IMR-90 (cell line): ENCODE measurements around the gene CDH13. TPM values are rescaled to one million over a fixed set of nuclear protein-coding genes. Genes with fewer than 3 reads are reported as not detected.

Experiments used
- ATAC-seq: fragments of 200-7000 bp; cut with Tn5 transposase; 2 replicates; pipeline ENCODE4 v1.9.1; 2020; ENCODE audit warnings: low read depth, mild to moderate bottlenecking, moderate library complexity
- BruUV-seq: library from RNA; stranded (reverse); fragments of 400-500 nt; replicated peaks from 2 replicates; lab custom pipeline; 2021; lab: Mats Ljungman, UMichigan
- CTCF ChIA-PET: fragments of 300-600 bp; formaldehyde crosslinking; extraction: SDS; loops from one replicate; lab custom pipeline; 2021; ENCODE audit warnings: antibody characterized with exemption; lab: Yijun Ruan, JAX
- POLR2A ChIA-PET: fragments of 300-600 bp; sonication (Branson Sonifier 250); formaldehyde crosslinking; loops from one replicate; lab custom pipeline; 2022; ENCODE audit warnings: antibody characterized with exemption; ENCODE audit not compliant: unreplicated experiment; lab: Charles Lee
- DNase-seq: peaks from one replicate; pipeline ENCODE4 v3.0.0; 2013
- H2AFZ ChIP-seq: replicated peaks from 2 replicates; pipeline ENCODE3; 2013; ENCODE audit warnings: low read length, mild to moderate bottlenecking; ENCODE audit not compliant: poor library complexity
- H2AK5ac ChIP-seq: 2 replicates; pipeline ENCODE4 v1.6.1; 2013; ENCODE audit warnings: low read depth, low read length, inconsistent platforms
- H2AK9ac ChIP-seq: replicated peaks from 2 replicates; pipeline ENCODE3; 2013; ENCODE audit warnings: mild to moderate bottlenecking, low read depth, low read length, moderate library complexity; ENCODE audit not compliant: poor library complexity
- H2BK120ac ChIP-seq: 2 replicates; pipeline ENCODE4 v1.6.1; 2013; ENCODE audit warnings: low read depth, low read length, inconsistent platforms
- H2BK15ac ChIP-seq: 3 replicates; pipeline ENCODE4 v1.6.1; 2013; ENCODE audit warnings: low read depth, low read length, inconsistent platforms
- H2BK20ac ChIP-seq: 2 replicates; pipeline ENCODE4 v1.6.1; 2013; ENCODE audit warnings: low read depth, mild to moderate bottlenecking, inconsistent platforms, low read length, moderate library complexity
- H2BK5ac ChIP-seq: 2 replicates; pipeline ENCODE4 v1.6.1; 2013; ENCODE audit warnings: mild to moderate bottlenecking, low read depth, low read length, inconsistent platforms; ENCODE audit not compliant: poor library complexity, severe bottlenecking
- H3K14ac ChIP-seq: replicated peaks from 2 replicates; pipeline ENCODE4 v1.6.1; 2013; ENCODE audit warnings: low read depth, low read length, inconsistent platforms
- H3K18ac ChIP-seq: 2 replicates; pipeline ENCODE4 v1.6.1; 2013; ENCODE audit warnings: low read depth, low read length, control low read depth
- H3K23ac ChIP-seq: 2 replicates; pipeline ENCODE4 v1.6.1; 2013; ENCODE audit warnings: low read depth, low read length, inconsistent platforms
- H3K27ac ChIP-seq: 2 replicates; pipeline ENCODE4 v1.5.1; 2013; ENCODE audit warnings: mild to moderate bottlenecking, control low read depth, low read length; ENCODE audit not compliant: insufficient read depth
- H3K27me3 ChIP-seq: 2 replicates; pipeline ENCODE4 v1.6.1; 2013; ENCODE audit warnings: low read length; ENCODE audit not compliant: control insufficient read depth, insufficient read depth
- H3K36me3 ChIP-seq: 2 replicates; pipeline ENCODE4 v1.6.1; 2013; ENCODE audit warnings: low read length, mixed read lengths; ENCODE audit not compliant: control insufficient read depth, insufficient read depth
- H3K4ac ChIP-seq: 2 replicates; pipeline ENCODE4 v1.6.1; 2013; ENCODE audit warnings: low read depth, low read length, inconsistent platforms
- H3K4me1 ChIP-seq: 2 replicates; pipeline ENCODE4 v1.6.1; 2013; ENCODE audit warnings: low read length, mixed read lengths; ENCODE audit not compliant: control insufficient read depth, insufficient read depth
- H3K4me2 ChIP-seq: 2 replicates; pipeline ENCODE4 v1.6.1; 2013; ENCODE audit warnings: low read depth, mild to moderate bottlenecking, control low read depth, low read length, moderate library complexity
- H3K4me3 ChIP-seq: 2 replicates; pipeline ENCODE4 v1.5.1; 2013; ENCODE audit warnings: low read depth, mild to moderate bottlenecking, control low read depth, low read length, moderate library complexity; ENCODE audit not compliant: insufficient read depth
- H3K56ac ChIP-seq: 2 replicates; pipeline ENCODE4 v1.6.1; 2013; ENCODE audit warnings: low read length, inconsistent platforms; ENCODE audit not compliant: insufficient read depth; ENCODE audit errors: extremely low read depth
- H3K79me1 ChIP-seq, 2 experiments: 2 replicates each; pipeline ENCODE4 v1.6.1; 2013; ENCODE audit warnings: low read length in 2 of 2, inconsistent platforms in 1 of 2, low read depth in 1 of 2
- H3K9ac ChIP-seq: 2 replicates; pipeline ENCODE4 v1.6.1; 2013; ENCODE audit warnings: low read depth, low read length, control low read depth
- H3K9me1 ChIP-seq: 2 replicates; pipeline ENCODE4 v1.6.1; 2013; ENCODE audit warnings: low read length, inconsistent platforms; ENCODE audit not compliant: insufficient read depth
- H3K9me3 ChIP-seq: 2 replicates; pipeline ENCODE4 v1.6.1; 2013; ENCODE audit warnings: low read length; ENCODE audit not compliant: control insufficient read depth, insufficient read depth
- H4K20me1 ChIP-seq: 2 replicates; pipeline ENCODE4 v1.6.1; 2013; ENCODE audit warnings: low read length, inconsistent platforms; ENCODE audit not compliant: insufficient read depth
- H4K5ac ChIP-seq: 2 replicates; pipeline ENCODE4 v1.6.1; 2013; ENCODE audit warnings: mild to moderate bottlenecking, low read depth, low read length, control low read depth
- H4K8ac ChIP-seq, 2 experiments: 2 replicates each; pipeline ENCODE4 v1.6.1; 2013; ENCODE audit warnings: low read depth in 2 of 2, low read length in 2 of 2, control low read depth in 1 of 2, inconsistent platforms in 1 of 2
- H4K91ac ChIP-seq: 2 replicates; pipeline ENCODE4 v1.6.1; 2013; ENCODE audit warnings: low read depth, low read length, inconsistent platforms; ENCODE audit not compliant: insufficient read depth
- BHLHE40 ChIP-seq: fragments of 150-350 bp; IDR thresholded peaks from 2 replicates; pipeline ENCODE4 v1.6.1; 2016; ENCODE audit warnings: mild to moderate bottlenecking, low read depth, low read length
- CEBPB ChIP-seq: IDR thresholded peaks from 2 replicates; pipeline ENCODE4 v1.6.1; 2012; ENCODE audit warnings: low read depth, low read length, improper control_type of control experiment
- CHD1 ChIP-seq: IDR thresholded peaks from 2 replicates; pipeline ENCODE4 v1.6.1; 2012; ENCODE audit warnings: low read depth, low read length, improper control_type of control experiment
- ELK1 ChIP-seq: fragments of 150-350 bp; IDR thresholded peaks from 2 replicates; pipeline ENCODE4 v1.6.1; 2016; ENCODE audit warnings: low read depth, mild to moderate bottlenecking, low read length, moderate library complexity, borderline replicate concordance
- FOS ChIP-seq: fragments of 150-350 bp; IDR thresholded peaks from 2 replicates; pipeline ENCODE4 v1.6.1; 2016; ENCODE audit warnings: low read depth, low read length
- MAFK ChIP-seq: IDR thresholded peaks from 2 replicates; pipeline ENCODE4 v1.6.1; 2012; ENCODE audit warnings: low read depth, low read length, improper control_type of control experiment
- MAZ ChIP-seq: IDR thresholded peaks from 2 replicates; pipeline ENCODE4 v1.6.1; 2012; ENCODE audit warnings: low read depth, mild to moderate bottlenecking, low read length, improper control_type of control experiment, moderate library complexity, borderline replicate concordance
- RAD21 ChIP-seq: IDR thresholded peaks from 2 replicates; pipeline ENCODE4 v1.6.1; 2012; ENCODE audit warnings: low read length, improper control_type of control experiment
- RFX5 ChIP-seq: IDR thresholded peaks from 2 replicates; pipeline ENCODE4 v1.8.0; 2012; ENCODE audit warnings: low read depth, mild to moderate bottlenecking, low read length, moderate library complexity
- SMC3 ChIP-seq: fragments of 150-350 bp; IDR thresholded peaks from 2 replicates; pipeline ENCODE4 v1.6.1; 2016; ENCODE audit warnings: low read depth, mild to moderate bottlenecking, antibody characterized with exemption, low read length, moderate library complexity
- WGBS, 2 experiments: methylation state at CpG; one replicate each; pipeline versions ENCODE4 v1.1.5 to v1.1.7; 2013; ENCODE audit warnings: missing lambda C conversion rate in 2 of 2; ENCODE audit not compliant: insufficient read length in 1 of 2; ENCODE audit errors: extremely low coverage in 2 of 2; 5-methylcytosine and 5-hydroxymethylcytosine counted together
- dilution Hi-C: fragments of 300-500 bp; cut with HindIII; formaldehyde crosslinking; loops from one replicate; pipeline ENCODE4 v1.14.3; 2018; ENCODE audit warnings: low sequenced_read_pairs; ENCODE audit not compliant: unreplicated experiment
- in situ Hi-C: fragments of 300-500 bp; cut with MboI; formaldehyde crosslinking; loops from 3 replicates; pipeline ENCODE4 v1.14.3; 2019; ENCODE audit warnings: low sequenced_read_pairs, inconsistent platforms, mixed read lengths
- intact Hi-C: fragments of 100-400 bp; cut with micrococcal nuclease; formaldehyde crosslinking; loops from 2 replicates; pipeline ENCODE4 v1.10.0; 2022
- polyA plus RNA-seq, 3 experiments: library from polyadenylated mRNA; depleted of rRNA; stranded (reverse); fragments of >200 nt; gene quantifications; 2 replicates each; pipeline ENCODE4 v1.2.3, GENCODE V29; 2012; ENCODE audit warnings: low replicate concordance in 1 of 3
- total RNA-seq: library from RNA; depleted of rRNA; stranded (reverse); fragments of >200 nt; gene quantifications from 2 replicates; pipeline ENCODE4 v1.2.3, GENCODE V29; 2012
- TF ChIP-seq, protein P1 (sequence below): fragments of 150-350 bp; IDR thresholded peaks from 2 replicates; pipeline ENCODE4 v1.6.1; 2017; ENCODE audit warnings: mild to moderate bottlenecking, antibody characterized with exemption, low read length, low read depth

CDH13 gene
- total and polyA plus RNA-seq, 2 of the 4 experiments (the other 2 are of a cell fraction), result 61.6 to 74.7 TPM

GRCh38 chr16:82699711-82700495, 73.1 kb downstream of the CDH13 start:
- H3K4me2 ChIP-seq, result peak overlapping the region; percentile 20; the same call in 1 of the 2 replicates
- H2BK20ac ChIP-seq, result peak overlapping the region; percentile 93
- no peak overlapping the region for H2AFZ ChIP-seq
- peak overlapping the region; percentile 97 for H3K4ac ChIP-seq
- H2AK5ac ChIP-seq, result peak overlapping the region; percentile 99; the same call in 1 of the 2 replicates
- peak overlapping the region; percentile 64 to 78; a peak in 3 of 4 replicates for H4K8ac ChIP-seq
- H4K20me1 ChIP-seq, result no peaks in the 10 kb centered on the region
- intact Hi-C loops (loop anchor here (2.0 kb wide), 1 partner anchor 45 kb away; no protein-coding TSS in a partner anchor), in situ Hi-C loops (no loop called here), dilution Hi-C loops (no loop called here)
- H3K56ac ChIP-seq, result peak overlapping the region; percentile 63; the same call in 1 of the 2 replicates
- peak overlapping the region; percentile 94; the same call in 1 of the 2 replicates for H3K23ac ChIP-seq
- CTCF ChIA-PET, result interaction anchor here (0.9 kb wide), 1 partner anchor 10 kb away, joined by 3 read pairs; no protein-coding TSS in a partner anchor
- peak overlapping the region; percentile 80 for H2BK5ac ChIP-seq
- DNase-seq (peak; percentile 80), ATAC-seq (peak; percentile 50)
- H4K91ac ChIP-seq, result peak overlapping the region; percentile 98
- H3K9me3 ChIP-seq, result no peaks in the 10 kb centered on the region
- H3K36me3 ChIP-seq, result no peaks in the 10 kb centered on the region
- POLR2A ChIA-PET, result interaction anchor here (0.6 kb wide), 1 partner anchor 42 kb away, joined by 3 read pairs; no protein-coding TSS in a partner anchor
- TF ChIP-seq CHD1, result no peak
- TF ChIP-seq MAZ, result no peak
- TF ChIP-seq CEBPB, result peak; percentile 92
- TF ChIP-seq, protein P1, sequence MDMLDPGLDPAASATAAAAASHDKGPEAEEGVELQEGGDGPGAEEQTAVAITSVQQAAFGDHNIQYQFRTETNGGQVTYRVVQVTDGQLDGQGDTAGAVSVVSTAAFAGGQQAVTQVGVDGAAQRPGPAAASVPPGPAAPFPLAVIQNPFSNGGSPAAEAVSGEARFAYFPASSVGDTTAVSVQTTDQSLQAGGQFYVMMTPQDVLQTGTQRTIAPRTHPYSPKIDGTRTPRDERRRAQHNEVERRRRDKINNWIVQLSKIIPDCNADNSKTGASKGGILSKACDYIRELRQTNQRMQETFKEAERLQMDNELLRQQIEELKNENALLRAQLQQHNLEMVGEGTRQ, result no peak
- TF ChIP-seq RAD21, result no peak
- TF ChIP-seq ELK1, result no peak
- no peak for TF ChIP-seq MAFK
- TF ChIP-seq RFX5, result no peak
- peak; percentile 77; the same call in 1 of the 2 replicates for TF ChIP-seq FOS
- TF ChIP-seq SMC3, result no peak
- no peak for TF ChIP-seq BHLHE40
- H2BK120ac ChIP-seq, result peak overlapping the region; percentile 98
- 20% methylated on average over 1 of the region's 9 CpGs; no CpG with 5 or more reads in 1 of the 2 experiments for WGBS, 2 experiments
- H2AK9ac ChIP-seq, result no peak overlapping the region
- H4K5ac ChIP-seq, result 0 out of 2 replicates have a peak overlapping the region, but pooled peaks have one; percentile 73
- H3K18ac ChIP-seq, result peak overlapping the region; percentile 92; the same call in 1 of the 2 replicates
- H3K9me1 ChIP-seq, result peaks cover 19% of the 10 kb centered on the region
- H2BK15ac ChIP-seq, result peak overlapping the region; percentile 96
- peak overlapping the region; percentile 96 for H3K14ac ChIP-seq
- no peaks in the 10 kb centered on the region for H3K27me3 ChIP-seq
- H3K79me1 ChIP-seq, result peaks cover 21 to 81% of the 10 kb centered on the region in 2 experiments
- H3K4me3 ChIP-seq, result no peak overlapping the region
- BruUV-seq, result no TSS peak
- no peak overlapping the region for H3K9ac ChIP-seq
- peak overlapping the region; percentile 44; the same call in 1 of the 2 replicates for H3K27ac ChIP-seq
- peaks cover 15% of the 10 kb centered on the region for H3K4me1 ChIP-seq
